Measurements from ENCODE around the gene RHOG.
A peak's percentile ranks its signal among the peaks of the same experiment; 100 is the strongest.

The RHOG gene

GRCh38 chr11:3845246-3845645, 4.5 kb upstream of the RHOG start:
- no peak for TF ChIP-seq CTCF (IDR thresholded peaks at IDR 0.05)

- TF ChIP-seq CTCF (IDR thresholded peaks at IDR 0.05): no peak
These were observed 2.6 kb upstream of the RHOG start for GRCh38 chr11:3843326-3843725.

GRCh38 chr11:3841426-3842350, 929 bp upstream of the RHOG start:
- TF ChIP-seq CTCF (IDR thresholded peaks at IDR 0.05): peak; percentile 88

- TF ChIP-seq CTCF (IDR thresholded peaks at IDR 0.05): no peak
These were observed 522 bp downstream of the RHOG start for GRCh38 chr11:3840004-3840869.

GRCh38 chr11:3838504-3838903, 2.3 kb downstream of the RHOG start:
- no peak for TF ChIP-seq CTCF (IDR thresholded peaks at IDR 0.05)

- no peak for TF ChIP-seq CTCF (IDR thresholded peaks at IDR 0.05)
These were observed 3.0 kb downstream of the RHOG start for GRCh38 chr11:3837793-3838192.

- no peak for TF ChIP-seq CTCF (IDR thresholded peaks at IDR 0.05)
These were observed 3.9 kb downstream of the RHOG start for GRCh38 chr11:3836903-3837302.

Measured in LNCAP (cell line).